Large intestine (tissue), 3 donors: ENCODE data around the gene GADD45A. TPM values are rescaled to one million over a fixed set of nuclear protein-coding genes. Genes with fewer than 3 reads are reported as not detected.
A peak's percentile ranks its signal among the peaks of the same experiment; 100 is the strongest.

Experiments used
- DNase-seq, 2 donors: peaks; one replicate each; pipeline versions ENCODE4 v3.0.0 to v3.0.0-alpha.2; 2013
- H3K27ac ChIP-seq: one replicate; pipeline ENCODE4 v1.5.1; 2013; ENCODE audit warnings: low read length
- H3K27me3 ChIP-seq: 2 replicates; pipeline ENCODE4 v1.6.1; 2013; ENCODE audit warnings: low read length; ENCODE audit not compliant: control insufficient read depth, insufficient read depth
- H3K36me3 ChIP-seq: 2 replicates; pipeline ENCODE4 v1.6.1; 2013; ENCODE audit warnings: low read length; ENCODE audit not compliant: control insufficient read depth, insufficient read depth
- H3K4me1 ChIP-seq: one replicate; pipeline ENCODE4 v1.6.1; 2013; ENCODE audit warnings: low read length; ENCODE audit not compliant: control insufficient read depth, insufficient read depth
- H3K4me3 ChIP-seq: one replicate; pipeline ENCODE4 v1.5.1; 2013; ENCODE audit warnings: low read length
- H3K9me3 ChIP-seq: one replicate; pipeline ENCODE4 v1.6.1; 2013; ENCODE audit warnings: mild to moderate bottlenecking, low read depth, low read length, moderate library complexity; ENCODE audit not compliant: control insufficient read depth
- WGBS: methylation state at CpG from one replicate; pipeline ENCODE4 v1.1.5; 2013; ENCODE audit warnings: low lambda C conversion rate; ENCODE audit not compliant: insufficient coverage; 5-methylcytosine and 5-hydroxymethylcytosine counted together
- polyA plus RNA-seq: library from polyadenylated mRNA; unstranded; fragments of 120-200 nt; gene quantifications from one replicate; pipeline ENCODE4 v1.2.1, GENCODE V29; 2013

The GADD45A gene
- polyA plus RNA-seq, 1 donor: 48.9 TPM

DNA sequence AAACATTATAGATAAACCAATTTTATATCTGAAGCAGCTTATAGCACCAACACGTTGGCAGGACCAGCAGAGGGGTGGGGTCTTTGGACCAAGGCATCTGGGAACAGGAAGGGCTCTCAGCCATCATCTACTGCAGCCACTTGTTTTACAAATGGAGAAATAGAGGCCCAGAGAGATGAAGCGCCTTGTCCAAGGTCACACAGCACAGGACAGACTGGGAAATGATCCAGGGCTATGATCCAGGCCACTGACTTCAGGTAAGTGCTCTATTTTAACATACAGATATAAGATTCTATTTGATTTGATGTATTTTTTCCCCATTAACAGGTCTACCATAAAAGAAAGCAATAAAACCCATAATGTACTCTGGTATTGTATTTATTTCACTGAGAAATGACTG, 16.9 kb downstream of the GADD45A start:
- H3K27me3 ChIP-seq: no peaks in the 10 kb centered on the region
- H3K4me1 ChIP-seq: peaks cover 8% of the 10 kb centered on the region
- H3K36me3 ChIP-seq: peaks cover 36% of the 10 kb centered on the region
- peak overlapping the region; percentile 87 for H3K27ac ChIP-seq
- no peaks in the 10 kb centered on the region for H3K9me3 ChIP-seq
- DNase-seq: no peak
- no CpG with 5 or more reads among the region's 2 CpGs for WGBS
- H3K4me3 ChIP-seq: no peak overlapping the region

DNA sequence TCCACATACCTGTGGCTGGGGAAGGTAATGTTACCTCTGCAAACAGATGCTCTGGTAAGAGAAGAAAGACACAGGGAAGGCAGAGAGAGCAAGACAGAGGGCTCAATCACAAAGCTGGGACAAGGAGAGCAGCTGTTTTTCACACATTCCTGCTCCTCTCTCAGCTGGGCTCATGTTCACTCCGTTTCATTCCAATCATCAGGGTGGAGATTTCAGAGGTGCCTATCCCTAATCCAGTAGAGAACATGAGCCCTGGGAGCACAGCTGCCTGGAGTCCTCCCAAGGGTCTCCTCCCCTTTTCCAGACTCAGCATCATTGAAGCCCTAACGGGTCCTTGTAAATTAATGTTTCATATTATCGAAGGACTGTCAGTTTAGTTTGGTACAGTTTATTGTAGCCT, 19.4 kb downstream of the GADD45A start:
- 100% methylated on average over 1 of the region's 3 CpGs for WGBS
- no peak for DNase-seq
- peaks cover 49% of the 10 kb centered on the region for H3K36me3 ChIP-seq
- peaks cover 8% of the 10 kb centered on the region for H3K4me1 ChIP-seq
- H3K9me3 ChIP-seq: no peaks in the 10 kb centered on the region
- no peak overlapping the region for H3K27ac ChIP-seq
- H3K27me3 ChIP-seq: no peaks in the 10 kb centered on the region
- no peak overlapping the region for H3K4me3 ChIP-seq

DNA sequence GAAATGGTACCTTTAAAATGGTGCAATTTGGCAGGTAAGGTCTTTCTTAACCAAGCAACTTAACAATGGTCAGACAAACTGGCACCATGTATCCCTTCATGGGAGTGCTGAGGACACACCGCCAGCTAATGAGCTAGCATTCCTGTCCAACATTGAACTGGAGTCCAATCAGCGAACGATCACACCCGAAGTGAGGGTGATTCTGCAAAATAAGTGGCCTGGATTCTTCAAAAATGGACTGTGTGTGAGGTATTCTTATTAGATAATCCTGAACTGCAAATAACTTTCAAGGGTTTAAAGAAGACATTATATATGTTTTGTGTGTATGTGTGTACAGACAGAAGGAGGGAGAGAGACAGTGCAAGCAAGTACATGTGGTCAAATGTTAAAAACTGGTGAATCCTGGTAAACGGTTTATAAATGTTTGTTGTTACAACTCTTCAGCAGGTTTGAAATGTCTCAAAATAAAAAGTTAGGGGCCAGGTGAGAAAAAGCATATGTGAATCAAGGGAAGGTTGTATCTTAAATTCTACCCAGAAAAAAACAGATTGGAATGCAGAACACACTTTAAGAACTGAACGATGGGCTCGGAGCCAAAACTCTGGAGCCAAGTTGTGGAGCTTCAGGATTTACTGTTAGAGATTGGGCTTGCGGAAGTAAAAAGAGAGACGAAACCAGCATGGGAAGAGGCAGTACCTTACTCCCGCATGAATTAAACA, 20.9 kb downstream of the GADD45A start:
- Histone ChIP-seq H3K4me3 (no peak overlapping the region), H3K36me3 (peaks cover 49% of the 10 kb centered on the region), H3K27me3 (no peaks in the 10 kb centered on the region), H3K4me1 (peaks cover 13% of the 10 kb centered on the region), H3K27ac (no peak overlapping the region), H3K9me3 (no peaks in the 10 kb centered on the region)
- 75% methylated on average over 2 of the region's 10 CpGs for WGBS
- no peak for DNase-seq

DNA sequence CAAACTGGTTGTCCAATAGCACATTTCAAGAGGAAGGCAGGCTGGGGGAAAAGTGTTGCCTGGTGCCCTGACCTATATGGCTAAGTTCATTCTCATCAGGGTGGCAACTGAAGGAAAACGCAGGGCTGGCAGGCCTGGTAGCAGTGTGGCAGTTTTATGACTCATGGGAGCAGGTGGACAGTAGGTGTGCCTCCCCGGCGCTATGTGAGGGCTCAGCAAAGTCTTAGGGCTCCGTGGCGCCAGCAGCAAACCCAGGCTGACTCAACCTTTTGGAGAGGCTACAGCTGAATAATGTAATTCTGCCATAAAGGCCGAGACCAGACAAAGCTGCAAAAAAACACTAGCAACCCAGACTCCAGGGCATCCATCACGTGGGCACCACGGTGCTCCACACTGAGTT, 23.6 kb downstream of the GADD45A start:
- no peak for DNase-seq
- Histone ChIP-seq H3K4me1 (peaks cover 33% of the 10 kb centered on the region), H3K27me3 (no peaks in the 10 kb centered on the region), H3K4me3 (no peak overlapping the region), H3K9me3 (no peaks in the 10 kb centered on the region), H3K36me3 (peaks cover 40% of the 10 kb centered on the region), H3K27ac (no peak overlapping the region)
- WGBS: 90% methylated on average over 2 of the region's 8 CpGs

DNA sequence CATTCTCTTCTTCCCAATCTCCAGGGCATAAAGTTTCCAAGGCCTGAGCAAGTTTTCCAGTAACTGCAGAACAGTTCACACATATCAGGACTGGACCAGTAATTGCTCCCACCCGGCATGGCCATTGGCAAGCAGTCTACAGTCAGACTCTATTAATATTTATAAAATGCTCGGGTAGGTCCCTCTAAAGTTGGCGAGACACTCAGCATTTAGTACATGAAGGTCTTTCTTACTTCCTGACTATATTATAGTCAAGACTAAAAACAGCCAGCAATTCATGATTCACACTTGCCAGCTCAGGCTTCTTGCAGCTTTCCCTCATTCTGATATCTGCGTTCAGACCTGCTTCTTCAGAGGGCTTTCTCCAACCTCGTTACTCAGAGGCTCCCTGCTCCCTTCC, 25.4 kb downstream of the GADD45A start:
- Histone ChIP-seq H3K27me3 (no peaks in the 10 kb centered on the region), H3K4me3 (no peak overlapping the region), H3K9me3 (no peaks in the 10 kb centered on the region), H3K27ac (no peak overlapping the region), H3K4me1 (peaks cover 44% of the 10 kb centered on the region), H3K36me3 (peaks cover 26% of the 10 kb centered on the region)
- WGBS: no CpG with 5 or more reads among the region's 5 CpGs
- no peak for DNase-seq

DNA sequence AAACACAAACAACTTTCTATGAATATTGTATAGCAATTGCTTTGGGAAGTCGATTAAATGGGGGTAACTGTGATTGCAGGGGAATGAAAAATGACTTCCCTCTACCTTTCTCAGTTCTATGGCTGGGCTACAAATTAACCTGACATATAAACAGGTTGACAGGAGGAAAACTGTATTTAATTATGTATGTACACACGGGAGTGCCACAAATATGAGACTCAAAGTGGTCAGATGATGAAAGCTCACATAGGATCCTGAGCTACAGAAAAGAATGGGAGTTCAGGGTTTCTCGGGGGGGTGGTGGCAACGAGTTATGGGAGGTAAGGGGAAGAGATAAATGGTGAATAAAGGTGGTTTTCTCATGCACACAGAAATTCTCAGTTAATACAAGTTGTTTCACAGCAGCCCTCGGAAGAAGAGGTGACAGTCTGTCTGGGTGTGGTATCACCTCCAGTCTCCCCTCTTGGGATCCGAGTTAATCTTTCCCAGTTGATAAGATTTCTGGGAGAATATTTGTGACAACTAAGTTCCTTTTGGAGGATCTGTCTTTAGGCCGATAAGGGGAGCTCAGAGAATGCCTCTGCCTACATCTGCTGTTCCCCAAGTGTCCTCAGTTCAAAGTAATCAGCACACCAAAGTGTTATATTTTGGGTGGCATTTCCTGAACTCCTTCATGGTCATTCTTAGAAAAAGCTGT, 26.3 kb downstream of the GADD45A start:
- DNase-seq: peak in 1 of 2 donors; percentile 36
- H3K27me3 ChIP-seq: no peaks in the 10 kb centered on the region
- no peaks in the 10 kb centered on the region for H3K9me3 ChIP-seq
- peaks cover 18% of the 10 kb centered on the region for H3K36me3 ChIP-seq
- no CpG with 5 or more reads among the region's 7 CpGs for WGBS
- peak overlapping the region; percentile 59 for H3K27ac ChIP-seq
- peaks cover 48% of the 10 kb centered on the region for H3K4me1 ChIP-seq
- no peak overlapping the region for H3K4me3 ChIP-seq

DNA sequence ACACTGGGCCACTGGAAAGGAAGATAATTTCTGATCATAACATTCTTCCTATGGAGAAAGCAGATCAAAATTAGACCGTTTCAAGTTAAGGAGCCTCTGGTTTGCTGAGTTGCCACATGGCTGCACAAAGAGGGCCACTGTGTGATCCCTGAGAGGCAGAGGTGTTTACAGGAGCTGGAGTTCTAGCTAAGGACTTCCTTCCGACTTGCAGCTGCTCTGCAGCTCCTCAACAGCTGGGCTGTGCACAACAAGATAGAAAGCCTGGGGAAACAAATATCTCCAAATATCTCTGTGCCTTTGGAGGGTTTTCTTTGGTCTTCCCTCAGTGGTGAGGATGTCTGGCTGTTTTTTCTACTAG, 26.8 kb downstream of the GADD45A start:
- H3K36me3 ChIP-seq: peaks cover 16% of the 10 kb centered on the region
- H3K9me3 ChIP-seq: no peaks in the 10 kb centered on the region
- WGBS: no CpG with 5 or more reads among the region's 2 CpGs
- peak overlapping the region; percentile 59 for H3K27ac ChIP-seq
- H3K4me3 ChIP-seq: no peak overlapping the region
- DNase-seq: no peak
- H3K4me1 ChIP-seq: peaks cover 52% of the 10 kb centered on the region
- H3K27me3 ChIP-seq: no peaks in the 10 kb centered on the region

DNA sequence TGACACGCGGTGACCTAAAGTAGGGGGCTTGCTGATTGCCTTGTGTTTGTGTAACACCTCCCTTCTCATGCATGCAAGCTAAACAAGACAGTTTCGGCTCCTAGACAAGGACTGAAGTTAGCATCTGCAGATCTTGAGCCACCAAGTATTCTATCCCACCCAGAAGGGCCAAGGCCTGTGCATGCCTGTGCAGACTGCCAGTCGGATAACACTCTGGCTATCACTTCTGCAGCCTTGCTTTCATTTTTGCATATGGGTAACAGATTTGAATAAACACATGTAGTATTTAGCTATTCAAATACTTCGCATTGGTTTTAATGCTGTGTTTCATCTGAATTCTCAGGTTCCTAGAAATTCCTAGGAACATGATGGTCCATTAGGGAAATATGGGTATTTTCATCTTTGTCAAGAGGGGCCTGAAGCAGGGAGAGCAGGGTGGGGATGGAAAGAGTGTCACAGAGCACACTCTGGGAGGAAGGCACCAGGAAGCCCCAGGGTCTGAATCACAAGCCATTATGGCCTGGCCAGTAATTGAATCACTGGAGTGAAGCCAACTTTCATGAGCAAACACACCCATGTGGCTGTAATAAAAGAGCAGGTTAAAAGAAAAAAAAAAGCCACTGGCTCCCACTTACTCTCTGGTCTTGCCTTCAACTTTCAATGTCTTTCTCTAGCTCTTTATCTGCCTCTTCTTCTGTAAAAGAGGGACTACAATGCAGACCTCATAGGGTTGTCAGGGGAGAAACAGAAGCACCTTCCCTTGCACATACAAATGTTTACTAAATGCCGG, 28.3 kb downstream of the GADD45A start:
- H3K27ac ChIP-seq: peak overlapping the region; percentile 76
- WGBS: 80% methylated on average over 2 of the region's 6 CpGs

DNA sequence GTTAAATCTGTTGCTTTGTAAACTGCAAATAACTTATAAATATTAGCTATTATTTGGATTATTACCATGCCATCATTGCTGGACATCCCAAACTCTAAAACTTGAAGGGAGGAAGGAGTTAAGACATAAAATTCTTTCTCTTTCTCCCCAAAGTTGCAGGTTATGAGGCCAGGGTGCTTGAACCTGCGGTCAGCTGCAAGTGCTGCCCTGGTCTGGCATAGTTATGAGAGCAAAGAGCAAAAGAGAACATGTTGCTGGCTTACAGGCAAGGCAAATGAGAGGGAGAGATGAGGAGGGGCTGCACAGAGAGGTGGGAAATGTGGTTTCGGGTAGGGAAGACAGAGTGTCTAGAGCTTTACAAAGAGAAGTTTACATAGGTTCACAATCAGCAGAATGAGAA, 30.8 kb downstream of the GADD45A start:
- DNase-seq: no peak
- Histone ChIP-seq H3K4me1 (peaks cover 54% of the 10 kb centered on the region), H3K27ac (no peak overlapping the region), H3K9me3 (no peaks in the 10 kb centered on the region), H3K27me3 (no peaks in the 10 kb centered on the region), H3K4me3 (no peak overlapping the region), H3K36me3 (peaks cover 3% of the 10 kb centered on the region)
- 100% methylated on average over 1 of the region's 2 CpGs for WGBS

More for the DNA sequence above, 28.3 kb downstream of the GADD45A start:
- H3K4me3 ChIP-seq: no peak overlapping the region
- no peaks in the 10 kb centered on the region for H3K9me3 ChIP-seq
- peak; percentile 76 to 86 for DNase-seq
- H3K36me3 ChIP-seq: peaks cover 7% of the 10 kb centered on the region
- peaks cover 58% of the 10 kb centered on the region for H3K4me1 ChIP-seq
- no peaks in the 10 kb centered on the region for H3K27me3 ChIP-seq

DNA sequence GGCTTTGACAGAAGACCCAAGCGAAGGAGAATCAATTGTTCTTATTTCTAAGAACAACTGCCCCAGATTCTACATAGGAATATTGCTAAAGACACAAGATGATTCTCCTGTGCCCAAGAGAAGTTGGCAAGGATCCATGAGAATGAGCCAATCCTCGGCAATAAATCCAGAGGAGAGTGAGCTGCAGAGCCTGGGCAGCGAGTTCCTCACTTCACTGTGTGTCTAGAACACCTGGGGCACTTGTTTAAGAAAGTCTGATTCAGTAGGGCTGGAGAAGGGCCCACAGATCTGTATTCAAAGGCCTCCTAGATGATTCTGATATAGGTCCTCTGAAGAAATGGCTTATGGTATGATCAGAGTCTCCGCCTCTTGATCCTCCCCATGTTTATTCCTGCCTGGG, 31.8 kb downstream of the GADD45A start:
- no CpG with 5 or more reads among the region's 4 CpGs for WGBS
- Histone ChIP-seq H3K36me3 (peaks cover 3% of the 10 kb centered on the region), H3K4me3 (no peak overlapping the region), H3K4me1 (peaks cover 44% of the 10 kb centered on the region), H3K9me3 (no peaks in the 10 kb centered on the region), H3K27ac (no peak overlapping the region), H3K27me3 (no peaks in the 10 kb centered on the region)
- DNase-seq: peak in 1 of 2 donors; percentile 46
